Thyroid gland (tissue), 4 donors: ENCODE results near the gene FYN. TPM values are rescaled to one million over a fixed set of nuclear protein-coding genes. Genes with fewer than 3 reads are reported as not detected.

Experiments used
- DNase-seq, 2 donors: peaks; one replicate each; pipeline ENCODE4 v3.0.0-alpha.2; 2019
- H3K27ac ChIP-seq, 3 donors: fragments of 200-600 bp; sonication (generic); 1 replicate in 2 of 3; 2 replicates in 1 of 3; pipeline ENCODE4 v1.5.1; 2016 to 2019; ENCODE audit warnings: mild to moderate bottlenecking in 1 of 3, moderate library complexity in 1 of 3
- H3K27me3 ChIP-seq: fragments of 200-600 bp; sonication (generic); one replicate; pipeline ENCODE4 v1.5.1; 2019
- H3K36me3 ChIP-seq, 2 donors: fragments of 200-600 bp; sonication (generic); one replicate each; pipeline ENCODE4 v1.5.1; 2016 to 2019
- H3K4me1 ChIP-seq, 2 donors: fragments of 200-600 bp; sonication (generic); one replicate each; pipeline ENCODE4 v1.5.1; 2017 to 2019
- H3K4me3 ChIP-seq, 3 donors: fragments of 200-600 bp; sonication (generic); replicated peaks in 1 of 3; 1 replicate in 2 of 3; 2 replicates in 1 of 3; pipeline ENCODE4 v1.5.1; 2016; ENCODE audit warnings: mild to moderate bottlenecking in 1 of 3
- H3K9me3 ChIP-seq: fragments of 200-600 bp; sonication (generic); one replicate; pipeline ENCODE4 v1.5.1; 2017
- CTCF ChIP-seq, 6 experiments: fragments of 200-600 bp in 3 of 6; fragments of 450-650 bp in 3 of 6; sonication (generic) in 3 of 6; IDR thresholded peaks; one replicate each; pipeline ENCODE4 v1.5.1; 2016 to 2019; ENCODE audit warnings: antibody characterized with exemption in 6 of 6, mild to moderate bottlenecking in 2 of 6, inconsistent platforms in 1 of 6, moderate library complexity in 1 of 6
- POLR2A ChIP-seq, 2 donors: fragments of 450-650 bp; IDR thresholded peaks; one replicate each; pipeline ENCODE4 v1.6.1; 2017; ENCODE audit warnings: antibody characterized with exemption in 2 of 2, mild to moderate bottlenecking in 2 of 2, moderate library complexity in 1 of 2
- WGBS, 2 donors: methylation state at CpG; one replicate each; pipeline ENCODE4 v1.1.5; 2017; 5-methylcytosine and 5-hydroxymethylcytosine counted together
- intact Hi-C: fragments of 100-400 bp; cut with DNase I; formaldehyde crosslinking; loops from one replicate; pipeline ENCODE4 v1.15.1; 2023
- total RNA-seq, 4 donors: library from RNA; depleted of rRNA; stranded (reverse); fragments of >200 nt; gene quantifications; one replicate each; pipeline ENCODE4 v1.2.3, GENCODE V29; 2016

FYN gene
- total RNA-seq, 4 donors from 2014 or later, result 67.0 to 206 (median 95.9) TPM

DNA sequence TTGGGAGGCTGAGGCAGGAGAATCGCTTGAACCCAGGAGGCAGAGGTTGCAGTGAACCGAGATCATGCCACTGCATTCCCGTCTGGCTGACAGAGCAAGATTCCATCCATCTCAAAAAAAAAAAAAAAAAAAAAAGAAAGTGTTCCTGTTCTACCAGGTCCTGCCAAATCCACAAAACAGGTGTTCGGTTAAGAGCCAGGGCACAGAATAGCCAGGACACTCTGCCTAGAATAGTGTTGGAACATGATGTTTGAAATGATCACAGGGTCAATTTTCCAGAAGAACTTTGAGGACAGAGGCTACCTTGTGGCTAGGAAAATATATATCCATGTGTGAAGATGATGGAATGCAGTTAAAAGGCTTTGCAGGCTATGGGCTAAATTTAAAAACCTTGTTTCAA, 203.9 kb downstream of the FYN start:
- Histone ChIP-seq H3K4me1 (peaks cover 15 to 23% of the 10 kb centered on the region in 2 donors), H3K27me3 (no peaks in the 10 kb centered on the region), H3K9me3 (no peaks in the 10 kb centered on the region), H3K27ac (no peak overlapping the region), H3K4me3 (no peak overlapping the region), H3K36me3 (peaks cover 11 to 12% of the 10 kb centered on the region in 2 donors)
- WGBS, 2 donors, result 82 to 99% methylated on average over 4 of the region's 4 CpGs
- intact Hi-C loops, result no loop called here
- no peak for DNase-seq
- no peak for TF ChIP-seq POLR2A (IDR thresholded peaks at IDR 0.05)
- no peak for TF ChIP-seq CTCF (IDR thresholded peaks at IDR 0.05)

GRCh38 chr6:111668410-111668809, 204.8 kb downstream of the FYN start:
- intact Hi-C loops, result no loop called here
- TF ChIP-seq CTCF (IDR thresholded peaks at IDR 0.05) (peak in 1 of 6 experiments; percentile 20), POLR2A (IDR thresholded peaks at IDR 0.05) (no peak)

GRCh38 chr6:111667931-111668330, 205.3 kb downstream of the FYN start:
- Histone ChIP-seq H3K9me3 (no peaks in the 10 kb centered on the region), H3K27me3 (no peaks in the 10 kb centered on the region), H3K4me3 (no peak overlapping the region), H3K4me1 (peaks cover 29 to 34% of the 10 kb centered on the region in 2 donors), H3K27ac (no peak overlapping the region), H3K36me3 (peaks cover 4 to 6% of the 10 kb centered on the region in 2 donors)
- DNase-seq, result no peak
- intact Hi-C loops, result no loop called here
- TF ChIP-seq CTCF (IDR thresholded peaks at IDR 0.05) (no peak), POLR2A (IDR thresholded peaks at IDR 0.05) (no peak)
- 88 to 89% methylated on average over 8 of the region's 8 CpGs for WGBS, 2 donors

More at GRCh38 chr6:111668410-111668809, 204.8 kb downstream of the FYN start:
- Histone ChIP-seq H3K4me1 (peaks cover 24 to 29% of the 10 kb centered on the region in 2 donors), H3K9me3 (no peaks in the 10 kb centered on the region), H3K27ac (no peak overlapping the region), H3K27me3 (no peaks in the 10 kb centered on the region), H3K4me3 (no peak overlapping the region), H3K36me3 (peaks cover 4 to 6% of the 10 kb centered on the region in 2 donors)
- DNase-seq, result no peak
- 81 to 83% methylated on average over 5 of the region's 5 CpGs for WGBS, 2 donors

DNA sequence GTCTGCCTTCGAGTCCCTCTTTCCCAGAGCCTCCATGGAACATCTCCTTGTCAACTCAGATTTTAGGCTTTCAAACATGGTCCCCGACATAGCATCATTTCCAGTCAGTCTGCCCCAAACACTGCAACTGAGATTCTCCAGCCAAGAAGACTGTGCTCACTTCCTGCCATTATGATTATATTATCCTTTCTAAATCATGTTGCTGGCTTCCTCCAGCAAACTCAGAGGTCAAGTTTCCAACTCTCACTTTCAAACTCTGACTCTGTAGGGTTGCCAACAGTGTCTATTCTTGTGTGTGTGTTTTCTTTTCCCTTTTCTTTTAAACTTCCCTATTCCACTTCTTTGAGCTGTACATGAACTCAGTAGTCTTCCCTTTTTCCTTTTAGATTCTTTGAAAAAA, 206.4 kb downstream of the FYN start:
- Histone ChIP-seq H3K27me3 (no peaks in the 10 kb centered on the region), H3K4me1 (peaks cover 34 to 45% of the 10 kb centered on the region in 2 donors), H3K36me3 (peaks cover 0 to 6% of the 10 kb centered on the region in 2 donors), H3K27ac (peak overlapping the region in 2 of 3 donors; percentile 25 to 57), H3K4me3 (no peak overlapping the region), H3K9me3 (no peaks in the 10 kb centered on the region)
- intact Hi-C loops, result no loop called here
- TF ChIP-seq CTCF (IDR thresholded peaks at IDR 0.05) (no peak), POLR2A (IDR thresholded peaks at IDR 0.05) (no peak)
- DNase-seq, result no peak
- 70 to 78% methylated on average over 2 of the region's 2 CpGs for WGBS, 2 donors

GRCh38 chr6:111664565-111665030, 208.7 kb downstream of the FYN start:
- Histone ChIP-seq H3K36me3 (peaks cover 0 to 3% of the 10 kb centered on the region in 2 donors), H3K27me3 (no peaks in the 10 kb centered on the region), H3K4me1 (peaks cover 37 to 55% of the 10 kb centered on the region in 2 donors), H3K27ac (peak overlapping the region; percentile 70 to 84 (median 73)), H3K9me3 (no peaks in the 10 kb centered on the region), H3K4me3 (no peak overlapping the region)
- 33 to 44% methylated on average over 7 of the region's 7 CpGs for WGBS, 2 donors
- peak in 1 of 2 donors; percentile 25 for TF ChIP-seq POLR2A (IDR thresholded peaks at IDR 0.05)
- TF ChIP-seq CTCF (IDR thresholded peaks at IDR 0.05), result no peak
- peak; percentile 27 to 47 for DNase-seq
- intact Hi-C loops, result no loop called here
